NT2/D1 (cell line): ENCODE data around the gene CDC42SE1.

Experiments
- DNase-seq: peaks from one replicate; pipeline ENCODE4 v3.0.0-alpha.2; 2011; ENCODE audit warnings: low read depth, low spot score
- H3K27me3 ChIP-seq: 2 replicates; pipeline ENCODE4 v1.6.0; 2011; ENCODE audit warnings: mild to moderate bottlenecking; ENCODE audit not compliant: insufficient read length, insufficient read depth
- H3K36me3 ChIP-seq: 2 replicates; pipeline ENCODE4 v1.6.1; 2011; ENCODE audit warnings: mild to moderate bottlenecking, low read length, mixed read lengths; ENCODE audit not compliant: insufficient read depth, insufficient read length
- H3K4me1 ChIP-seq: 2 replicates; pipeline ENCODE4 v1.5.1; 2011; ENCODE audit not compliant: insufficient read depth, insufficient read length
- H3K4me3 ChIP-seq: 2 replicates; pipeline ENCODE4 v1.5.1; 2011; ENCODE audit warnings: low read depth; ENCODE audit not compliant: insufficient read length
- H3K9ac ChIP-seq: 2 replicates; pipeline ENCODE4 v1.6.0; 2011; ENCODE audit warnings: low read depth; ENCODE audit not compliant: insufficient read length
- H3K9me3 ChIP-seq: 2 replicates; pipeline ENCODE4 v1.5.1; 2011; ENCODE audit warnings: mild to moderate bottlenecking, low read length; ENCODE audit not compliant: insufficient read depth
- SUZ12 ChIP-seq: IDR thresholded peaks from 2 replicates; pipeline ENCODE4 v1.6.1; 2011; ENCODE audit not compliant: insufficient read length, insufficient read depth; ENCODE audit errors: extremely low read depth
- YY1 ChIP-seq: IDR thresholded peaks from 2 replicates; pipeline ENCODE4 v1.6.1; 2011; ENCODE audit not compliant: insufficient read length, insufficient read depth
- ZNF274 ChIP-seq: IDR thresholded peaks from 2 replicates; pipeline ENCODE4 v1.6.1; 2011; ENCODE audit warnings: mild to moderate bottlenecking, low read depth, low read length

Gene CDC42SE1

GRCh38 chr1:151060657-151061421, 1.4 kb upstream of the CDC42SE1 start:
- TF ChIP-seq SUZ12 (no peak), ZNF274 (no peak), YY1 (no peak)
- peaks cover 16% of the 10 kb centered on the region for H3K4me1 ChIP-seq
- no peak for DNase-seq
- H3K4me3 ChIP-seq = peak overlapping the region; percentile 90
- peaks cover 46% of the 10 kb centered on the region for H3K36me3 ChIP-seq
- no peaks in the 10 kb centered on the region for H3K9me3 ChIP-seq
- no peaks in the 10 kb centered on the region for H3K27me3 ChIP-seq
- H3K9ac ChIP-seq = peak overlapping the region; percentile 98

GRCh38 chr1:151060007-151060656, 710 bp upstream of the CDC42SE1 start, which contains the start of gene MLLT11:
MLLT11 (plus strand) TSS chr1:151060397; CDS start chr1:151067225, 6,828 bp downstream.
- peak; percentile 92 for DNase-seq
- H3K27me3 ChIP-seq = no peaks in the 10 kb centered on the region
- peaks cover 22% of the 10 kb centered on the region for H3K4me1 ChIP-seq
- peak within 1 kb of the TSS; percentile 98 for H3K9ac ChIP-seq
- H3K4me3 ChIP-seq = peak within 1 kb of the TSS; percentile 90
- no peak for TF ChIP-seq YY1
- TF ChIP-seq ZNF274 = no peak
- no peak for TF ChIP-seq SUZ12
- H3K9me3 ChIP-seq = no peaks in the 10 kb centered on the region
- H3K36me3 ChIP-seq = peaks cover 46% of the 10 kb centered on the region

- Histone ChIP-seq H3K9ac (peak overlapping the region; percentile 98), H3K36me3 (peaks cover 52% of the 10 kb centered on the region), H3K27me3 (no peaks in the 10 kb centered on the region), H3K4me1 (peaks cover 20% of the 10 kb centered on the region), H3K9me3 (no peaks in the 10 kb centered on the region), H3K4me3 (peak overlapping the region; percentile 90)
- no peak for TF ChIP-seq SUZ12
- TF ChIP-seq ZNF274 = no peak
- TF ChIP-seq YY1 = no peak
- no peak for DNase-seq
Measured at GRCh38 chr1:151058692-151059091, 730 bp downstream of the CDC42SE1 start.

GRCh38 chr1:151056149-151056548, 3.3 kb downstream of the CDC42SE1 start:
- no peak overlapping the region for H3K4me3 ChIP-seq
- no peaks in the 10 kb centered on the region for H3K27me3 ChIP-seq
- no peaks in the 10 kb centered on the region for H3K9me3 ChIP-seq
- peaks cover 20% of the 10 kb centered on the region for H3K4me1 ChIP-seq
- TF ChIP-seq ZNF274 (no peak), SUZ12 (no peak), YY1 (no peak)
- DNase-seq = no peak
- peaks cover 68% of the 10 kb centered on the region for H3K36me3 ChIP-seq
- H3K9ac ChIP-seq = peak overlapping the region; percentile 37

- no peak for DNase-seq
- Histone ChIP-seq H3K4me3 (no peak overlapping the region), H3K27me3 (no peaks in the 10 kb centered on the region), H3K36me3 (peaks cover 74% of the 10 kb centered on the region), H3K9me3 (no peaks in the 10 kb centered on the region), H3K4me1 (peaks cover 20% of the 10 kb centered on the region), H3K9ac (no peak overlapping the region)
- TF ChIP-seq ZNF274 = no peak
- no peak for TF ChIP-seq YY1
- no peak for TF ChIP-seq SUZ12
Measured at GRCh38 chr1:151055581-151055980, 3.8 kb downstream of the CDC42SE1 start.

- peaks cover 20% of the 10 kb centered on the region for H3K4me1 ChIP-seq
- H3K27me3 ChIP-seq = no peaks in the 10 kb centered on the region
- DNase-seq = no peak
- no peak for TF ChIP-seq ZNF274
- TF ChIP-seq YY1 = no peak
- TF ChIP-seq SUZ12 = no peak
- H3K4me3 ChIP-seq = no peak overlapping the region
- H3K9ac ChIP-seq = no peak overlapping the region
- H3K9me3 ChIP-seq = no peaks in the 10 kb centered on the region
- peaks cover 78% of the 10 kb centered on the region for H3K36me3 ChIP-seq
Measured at GRCh38 chr1:151054971-151055547, 4.4 kb downstream of the CDC42SE1 start.

GRCh38 chr1:151051356-151052009, 7.9 kb downstream of the CDC42SE1 start:
- Histone ChIP-seq H3K36me3 (peaks cover 68% of the 10 kb centered on the region), H3K4me3 (no peak overlapping the region), H3K4me1 (peaks cover 12% of the 10 kb centered on the region), H3K9ac (no peak overlapping the region), H3K27me3 (no peaks in the 10 kb centered on the region), H3K9me3 (no peaks in the 10 kb centered on the region)
- TF ChIP-seq ZNF274 = no peak
- TF ChIP-seq YY1 = no peak
- TF ChIP-seq SUZ12 = no peak
- no peak for DNase-seq
